ENCODE results near the gene PCYT2. TPM values are rescaled to one million over a fixed set of nuclear protein-coding genes. Genes with fewer than 3 reads are reported as not detected.

Gene PCYT2
- total and polyA plus RNA-seq, 2 donors (not counting 1 experiment from before 2014, with no cell fraction given) = 46.0 to 65.6 TPM

DNA sequence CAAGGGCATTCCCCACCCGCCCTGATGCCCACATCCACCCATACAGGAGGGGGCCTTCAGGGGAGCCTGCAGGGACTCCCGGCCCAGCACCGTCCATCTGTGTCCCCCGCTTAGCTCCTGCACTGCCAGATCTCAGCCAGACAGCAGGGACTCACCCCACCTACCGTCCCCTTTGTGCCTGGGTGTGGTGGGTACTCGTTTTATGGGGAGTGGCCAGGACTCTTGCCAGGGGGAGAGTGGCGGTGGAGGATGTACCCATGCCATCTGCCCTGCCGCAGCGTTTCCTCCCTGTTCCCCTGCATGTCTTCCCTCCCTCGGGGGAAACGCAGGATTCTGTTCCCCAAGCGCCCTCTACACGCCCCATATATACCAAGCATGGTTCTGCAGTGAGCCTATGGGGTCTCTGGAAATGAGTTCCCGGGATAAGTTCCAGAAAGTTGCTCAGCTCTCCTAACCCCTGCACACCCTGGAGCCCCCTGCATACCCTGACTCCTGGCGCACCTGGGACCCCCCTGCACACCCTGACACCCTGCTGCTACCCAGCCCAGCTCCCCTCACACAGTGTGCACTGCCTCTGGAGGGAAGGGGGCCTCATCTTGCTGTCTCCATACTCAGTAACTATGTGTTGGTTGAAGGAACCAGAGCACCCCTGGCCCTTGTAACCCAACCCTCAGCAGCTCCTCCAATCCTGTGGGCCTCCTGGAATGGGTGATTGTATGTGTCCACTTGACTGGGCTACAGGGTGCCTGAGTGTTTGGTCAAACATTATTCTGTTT, 20.5 kb upstream of the PCYT2 start:
- TF ChIP-seq, protein P1, sequence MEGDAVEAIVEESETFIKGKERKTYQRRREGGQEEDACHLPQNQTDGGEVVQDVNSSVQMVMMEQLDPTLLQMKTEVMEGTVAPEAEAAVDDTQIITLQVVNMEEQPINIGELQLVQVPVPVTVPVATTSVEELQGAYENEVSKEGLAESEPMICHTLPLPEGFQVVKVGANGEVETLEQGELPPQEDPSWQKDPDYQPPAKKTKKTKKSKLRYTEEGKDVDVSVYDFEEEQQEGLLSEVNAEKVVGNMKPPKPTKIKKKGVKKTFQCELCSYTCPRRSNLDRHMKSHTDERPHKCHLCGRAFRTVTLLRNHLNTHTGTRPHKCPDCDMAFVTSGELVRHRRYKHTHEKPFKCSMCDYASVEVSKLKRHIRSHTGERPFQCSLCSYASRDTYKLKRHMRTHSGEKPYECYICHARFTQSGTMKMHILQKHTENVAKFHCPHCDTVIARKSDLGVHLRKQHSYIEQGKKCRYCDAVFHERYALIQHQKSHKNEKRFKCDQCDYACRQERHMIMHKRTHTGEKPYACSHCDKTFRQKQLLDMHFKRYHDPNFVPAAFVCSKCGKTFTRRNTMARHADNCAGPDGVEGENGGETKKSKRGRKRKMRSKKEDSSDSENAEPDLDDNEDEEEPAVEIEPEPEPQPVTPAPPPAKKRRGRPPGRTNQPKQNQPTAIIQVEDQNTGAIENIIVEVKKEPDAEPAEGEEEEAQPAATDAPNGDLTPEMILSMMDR (conservative IDR thresholded peaks at IDR 0.05 in 1 of 2, IDR thresholded peaks at IDR 0.05 in 1 of 2; ENCODE audit: low read depth in 1 of 2, low read length in 2 of 2) = no peak
- no peak for TF ChIP-seq EZH2 (IDR thresholded peaks at IDR 0.05; ENCODE audit: low read length, missing control alignments)
- Histone ChIP-seq H3K9ac (ENCODE audit: insufficient read depth, low read length) (no peak overlapping the region), H3K79me2 (ENCODE audit: control insufficient read depth, insufficient read depth, low read length) (peaks cover 2% of the 10 kb centered on the region), H4K20me1 (ENCODE audit: control insufficient read depth, extremely low read depth, insufficient read depth, low read length) (no peaks in the 10 kb centered on the region), H3K4me3 (replicated peaks in 1 of 4; ENCODE audit: control extremely low read depth in 1 of 4, insufficient read depth in 1 of 4, low read depth in 3 of 4, low read length in 4 of 4) (no peak overlapping the region), H3K4me1 (ENCODE audit: control insufficient read depth, extremely low read depth, insufficient read depth, low read length) (peaks cover 2% of the 10 kb centered on the region), H3K4me2 (ENCODE audit: extremely low read depth, insufficient read depth, low read length) (no peak overlapping the region), H3K27me3 (ENCODE audit: control insufficient read depth, insufficient read depth, low read length) (no peaks in the 10 kb centered on the region), H3K27ac (ENCODE audit: insufficient read depth, low read length) (no peak overlapping the region), H3K36me3 (ENCODE audit: control insufficient read depth, insufficient read depth, low read length) (peaks cover 4% of the 10 kb centered on the region), H3K9me3 (ENCODE audit: control insufficient read depth, insufficient read depth, low read depth, low read length) (no peaks in the 10 kb centered on the region), H2AFZ (ENCODE audit: low read length) (no peak overlapping the region)
- no peak for DNase-seq (ENCODE audit: low read depth in 2 of 2)

DNA sequence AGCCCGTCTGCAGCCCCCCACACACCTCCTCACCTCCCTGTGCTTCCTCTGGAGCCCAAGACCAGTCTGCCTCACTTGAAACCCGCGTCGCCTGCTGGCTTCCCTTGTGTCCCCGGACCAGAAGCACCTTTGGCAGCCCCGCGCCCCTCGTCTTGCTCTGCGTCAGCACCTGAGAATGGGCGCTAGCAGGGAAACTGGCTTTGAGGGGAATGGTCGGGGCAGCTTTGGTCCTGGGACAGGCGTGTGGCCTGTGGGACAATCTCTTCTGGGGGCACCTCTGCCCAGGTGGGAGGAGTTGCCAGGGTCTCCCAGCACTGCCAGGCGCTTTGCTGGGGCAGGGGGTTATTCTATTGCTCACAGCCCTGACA, 20.0 kb upstream of the PCYT2 start:
- DNase-seq (ENCODE audit: low read depth in 2 of 2) = no peak
- H3K4me2 ChIP-seq (ENCODE audit: extremely low read depth, insufficient read depth, low read length) = no peak overlapping the region
- H3K27me3 ChIP-seq (ENCODE audit: control insufficient read depth, insufficient read depth, low read length) = no peaks in the 10 kb centered on the region
- no peak overlapping the region for H3K27ac ChIP-seq (ENCODE audit: insufficient read depth, low read length)
- no peak for TF ChIP-seq EZH2 (IDR thresholded peaks at IDR 0.05; ENCODE audit: low read length, missing control alignments)
- TF ChIP-seq, protein P1 (conservative IDR thresholded peaks at IDR 0.05 in 1 of 2, IDR thresholded peaks at IDR 0.05 in 1 of 2; ENCODE audit: low read depth in 1 of 2, low read length in 2 of 2) = no peak
- peaks cover 6% of the 10 kb centered on the region for H3K79me2 ChIP-seq (ENCODE audit: control insufficient read depth, insufficient read depth, low read length)
- H4K20me1 ChIP-seq (ENCODE audit: control insufficient read depth, extremely low read depth, insufficient read depth, low read length) = no peaks in the 10 kb centered on the region
- peaks cover 4% of the 10 kb centered on the region for H3K36me3 ChIP-seq (ENCODE audit: control insufficient read depth, insufficient read depth, low read length)
- no peaks in the 10 kb centered on the region for H3K9me3 ChIP-seq (ENCODE audit: control insufficient read depth, insufficient read depth, low read depth, low read length)
- no peak overlapping the region for H3K4me3 ChIP-seq (replicated peaks in 1 of 4; ENCODE audit: control extremely low read depth in 1 of 4, insufficient read depth in 1 of 4, low read depth in 3 of 4, low read length in 4 of 4)
- H2AFZ ChIP-seq (ENCODE audit: low read length) = no peak overlapping the region
- no peak overlapping the region for H3K9ac ChIP-seq (ENCODE audit: insufficient read depth, low read length)
- H3K4me1 ChIP-seq (ENCODE audit: control insufficient read depth, extremely low read depth, insufficient read depth, low read length) = peaks cover 3% of the 10 kb centered on the region

DNA sequence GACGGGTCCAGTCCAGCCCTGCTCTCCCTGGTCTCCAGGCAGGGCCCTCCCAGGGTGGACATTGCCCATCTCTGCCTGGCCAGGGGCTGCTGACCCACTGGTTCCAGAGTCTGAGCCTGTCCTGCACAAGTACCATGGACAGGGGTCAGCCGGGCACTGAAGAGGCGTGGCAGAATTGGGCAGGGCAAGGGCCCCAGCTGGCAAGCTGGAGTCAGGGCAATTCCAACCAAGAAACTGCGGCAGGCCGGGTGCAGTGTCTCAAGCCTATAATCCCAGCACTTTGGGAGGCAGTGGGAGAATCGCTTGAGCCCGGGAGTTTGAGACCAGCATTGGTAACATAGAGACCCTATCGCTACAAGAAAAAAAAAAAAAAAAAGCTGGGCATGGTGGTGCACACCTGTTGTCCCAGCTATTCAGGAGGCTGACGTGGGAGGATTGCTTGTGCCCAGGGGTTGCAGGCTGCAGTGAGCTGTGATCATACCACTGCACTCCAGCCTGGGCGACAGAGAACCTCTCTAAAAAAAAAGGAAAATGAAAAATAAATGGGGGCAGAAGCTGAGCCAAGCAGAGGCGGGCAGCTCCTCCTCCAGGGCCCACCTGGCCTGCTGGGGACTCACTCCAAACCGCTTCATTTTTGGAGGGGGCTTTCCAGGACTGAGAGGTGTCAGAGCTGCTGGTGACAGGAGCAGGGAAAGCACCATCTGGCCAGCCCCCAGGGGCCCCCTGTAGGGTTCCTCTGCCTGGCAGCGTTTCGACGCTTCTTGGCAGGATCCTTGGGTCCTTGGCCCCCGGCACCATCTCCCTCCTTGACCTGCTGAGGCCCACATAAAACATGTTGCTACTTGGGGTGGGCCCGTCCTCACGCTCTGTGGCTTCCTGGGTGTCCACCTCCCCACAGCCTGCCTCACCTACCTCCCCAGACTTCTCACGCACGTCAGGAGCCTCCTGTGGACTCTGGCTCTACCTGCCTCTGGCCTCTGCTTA, 19.2 kb upstream of the PCYT2 start:
- Histone ChIP-seq H3K36me3 (ENCODE audit: control insufficient read depth, insufficient read depth, low read length) (peaks cover 4% of the 10 kb centered on the region), H4K20me1 (ENCODE audit: control insufficient read depth, extremely low read depth, insufficient read depth, low read length) (no peaks in the 10 kb centered on the region), H3K9me3 (ENCODE audit: control insufficient read depth, insufficient read depth, low read depth, low read length) (no peaks in the 10 kb centered on the region), H3K4me2 (ENCODE audit: extremely low read depth, insufficient read depth, low read length) (no peak overlapping the region), H3K4me1 (ENCODE audit: control insufficient read depth, extremely low read depth, insufficient read depth, low read length) (peaks cover 6% of the 10 kb centered on the region), H3K79me2 (ENCODE audit: control insufficient read depth, insufficient read depth, low read length) (peaks cover 12% of the 10 kb centered on the region), H3K27ac (ENCODE audit: insufficient read depth, low read length) (no peak overlapping the region), H3K9ac (ENCODE audit: insufficient read depth, low read length) (no peak overlapping the region), H2AFZ (ENCODE audit: low read length) (no peak overlapping the region), H3K4me3 (replicated peaks in 1 of 4; ENCODE audit: control extremely low read depth in 1 of 4, insufficient read depth in 1 of 4, low read depth in 3 of 4, low read length in 4 of 4) (no peak overlapping the region), H3K27me3 (ENCODE audit: control insufficient read depth, insufficient read depth, low read length) (no peaks in the 10 kb centered on the region)
- DNase-seq (ENCODE audit: low read depth in 2 of 2) = no peak
- no peak for TF ChIP-seq EZH2 (IDR thresholded peaks at IDR 0.05; ENCODE audit: low read length, missing control alignments)
- TF ChIP-seq, protein P1 (conservative IDR thresholded peaks at IDR 0.05 in 1 of 2, IDR thresholded peaks at IDR 0.05 in 1 of 2; ENCODE audit: low read depth in 1 of 2, low read length in 2 of 2) = no peak
